HG03558 (cell line): ENCODE results near the gene UBXN6.

Source experiments
- ATAC-seq: cut with Tn5 transposase; IDR thresholded peaks from one replicate; pipeline ENCODE4 v1.9.1; 2021; ENCODE audit warnings: moderate number of reproducible peaks; ENCODE audit not compliant: unreplicated experiment; ENCODE audit errors: extremely low read depth

Gene UBXN6

DNA sequence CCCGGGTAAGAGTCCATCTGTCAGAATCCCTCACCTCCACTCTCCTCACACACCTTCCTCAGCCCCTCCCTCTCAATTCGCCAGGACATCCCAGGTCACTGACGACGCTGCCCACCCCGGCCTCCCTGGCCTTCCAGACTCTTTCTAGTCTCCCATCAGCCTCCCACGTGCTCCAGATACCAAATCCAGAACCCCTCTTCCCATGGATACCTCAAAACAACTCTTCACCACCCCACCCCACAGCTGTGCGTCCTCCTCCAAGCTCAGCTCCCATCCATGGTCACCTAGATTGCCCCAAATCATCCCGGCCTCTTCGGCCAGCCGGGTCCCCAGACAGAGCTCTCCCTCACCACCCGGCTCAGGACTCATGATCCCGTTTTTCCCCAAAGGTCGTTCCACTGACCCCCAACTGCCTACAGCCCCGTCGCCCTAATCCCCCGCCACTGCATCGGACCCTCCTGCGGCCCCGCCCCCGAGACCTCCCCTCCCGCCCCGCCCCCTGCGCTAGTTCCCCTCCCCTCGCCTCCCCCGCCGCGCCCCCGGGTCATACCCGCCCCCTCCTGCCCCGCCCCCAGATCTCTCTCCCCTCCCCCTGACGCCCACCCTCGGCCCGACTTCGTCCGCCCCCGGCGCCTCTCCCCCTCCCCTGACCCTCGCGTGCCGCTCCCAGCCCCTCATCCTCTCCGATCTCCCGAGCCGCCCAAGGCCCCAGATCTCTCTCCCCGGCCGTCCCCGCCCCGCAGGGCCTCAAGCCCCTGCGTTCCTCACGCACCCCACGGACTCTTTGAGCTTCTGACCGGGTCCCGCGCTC is 546 bp downstream of the UBXN6 start:
- no peak for ATAC-seq

DNA sequence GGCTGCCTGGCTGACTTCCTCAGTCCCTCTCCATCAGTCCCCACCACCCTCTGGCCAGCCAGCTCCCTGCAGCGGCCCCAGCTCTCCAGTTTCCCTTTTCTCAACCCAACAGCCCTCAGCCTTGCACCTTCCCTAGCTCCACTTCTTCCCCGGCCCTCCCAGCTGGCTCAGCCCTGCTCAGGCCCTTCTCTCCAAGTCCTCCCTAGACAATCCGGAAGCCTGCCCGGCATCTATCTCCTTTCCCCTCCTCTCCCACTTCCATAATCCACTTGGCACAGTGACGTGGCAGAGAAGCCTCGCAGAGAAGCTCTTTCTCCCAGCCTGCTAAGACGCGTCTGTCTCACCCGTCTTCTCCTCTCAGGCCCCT is 1.1 kb downstream of the UBXN6 start:
- ATAC-seq: no peak

DNA sequence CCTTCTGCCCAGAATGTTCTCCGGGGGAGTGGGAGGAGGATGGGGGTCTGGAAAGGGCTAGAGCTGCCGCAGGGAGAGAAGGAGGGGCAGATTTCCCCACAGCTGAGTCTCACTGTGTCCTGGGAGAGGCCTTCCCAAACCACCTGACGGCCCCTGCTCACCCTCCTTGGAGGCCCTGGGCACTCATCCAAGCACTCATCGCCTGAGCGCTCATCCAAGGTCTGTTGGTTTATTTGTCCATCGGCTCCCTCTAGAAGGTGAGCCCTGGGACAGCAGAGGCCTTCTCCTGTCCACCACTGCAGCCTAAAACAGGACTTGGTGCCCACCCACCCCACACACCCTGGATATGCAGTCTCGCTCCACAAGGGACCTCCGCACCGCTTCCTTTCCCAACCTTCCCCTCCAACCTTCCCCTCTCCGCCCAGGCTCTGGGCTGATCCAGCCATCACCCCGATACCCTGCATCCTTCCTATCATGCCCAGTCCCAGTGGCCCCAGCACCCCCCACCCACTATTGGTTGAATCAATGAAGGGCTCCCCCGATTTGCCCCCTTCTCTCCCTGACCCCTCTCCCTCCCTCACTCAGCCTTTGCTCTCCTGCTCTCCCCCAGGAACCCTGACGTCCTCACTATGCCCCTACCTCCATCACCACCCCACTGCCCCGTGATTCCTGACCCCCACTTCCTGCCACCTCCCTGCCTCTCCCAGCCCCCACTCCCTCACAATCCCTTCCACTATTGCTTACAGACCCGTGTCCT is 1.7 kb downstream of the UBXN6 start:
- ATAC-seq: no peak

DNA sequence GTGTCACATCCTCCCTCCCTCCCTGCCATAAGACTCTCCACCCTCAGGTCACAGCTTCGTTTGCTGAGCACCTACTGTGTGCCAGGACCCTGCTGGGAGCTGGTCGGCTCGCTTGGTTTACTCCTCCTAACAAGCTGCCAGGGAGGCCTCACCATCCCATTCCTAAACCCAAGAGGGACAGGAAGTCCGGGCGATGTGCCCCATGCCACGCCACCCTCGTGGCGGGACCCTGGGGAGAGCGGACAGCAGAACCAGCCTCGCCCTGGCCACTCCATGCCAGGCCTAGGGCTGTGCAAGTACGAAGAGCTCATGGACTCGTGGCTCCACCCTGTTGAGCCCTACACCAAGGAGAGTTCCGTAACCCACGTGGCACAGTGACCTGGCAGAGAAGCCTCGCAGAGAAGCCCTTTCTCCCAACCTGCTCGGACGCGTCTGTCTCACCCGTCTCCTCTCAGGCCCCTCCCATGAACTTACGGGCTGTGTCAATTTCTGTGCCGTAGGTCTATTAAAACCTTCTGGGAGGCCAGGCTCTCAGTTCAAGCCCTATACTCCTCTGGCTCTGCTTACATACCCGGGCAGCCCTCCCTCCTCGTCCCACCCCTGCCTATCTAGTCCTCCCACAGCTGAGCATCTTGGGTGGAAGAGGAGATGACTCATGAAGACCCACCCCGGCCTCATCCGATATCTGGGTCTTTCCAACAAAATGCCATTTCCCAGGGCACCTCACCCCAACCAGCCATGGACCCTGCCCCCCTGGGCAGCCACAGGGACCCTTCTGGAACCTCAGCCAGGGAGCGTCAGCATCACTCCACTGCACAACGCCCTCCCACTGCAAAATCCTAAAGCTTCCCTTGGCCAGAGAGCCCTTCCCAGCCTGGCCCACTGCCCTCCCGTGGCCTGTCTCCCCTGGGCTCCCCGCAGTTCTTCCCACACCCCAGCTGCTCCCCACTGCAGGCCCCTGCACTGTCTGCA is 2.6 kb downstream of the UBXN6 start:
- ATAC-seq: no peak

DNA sequence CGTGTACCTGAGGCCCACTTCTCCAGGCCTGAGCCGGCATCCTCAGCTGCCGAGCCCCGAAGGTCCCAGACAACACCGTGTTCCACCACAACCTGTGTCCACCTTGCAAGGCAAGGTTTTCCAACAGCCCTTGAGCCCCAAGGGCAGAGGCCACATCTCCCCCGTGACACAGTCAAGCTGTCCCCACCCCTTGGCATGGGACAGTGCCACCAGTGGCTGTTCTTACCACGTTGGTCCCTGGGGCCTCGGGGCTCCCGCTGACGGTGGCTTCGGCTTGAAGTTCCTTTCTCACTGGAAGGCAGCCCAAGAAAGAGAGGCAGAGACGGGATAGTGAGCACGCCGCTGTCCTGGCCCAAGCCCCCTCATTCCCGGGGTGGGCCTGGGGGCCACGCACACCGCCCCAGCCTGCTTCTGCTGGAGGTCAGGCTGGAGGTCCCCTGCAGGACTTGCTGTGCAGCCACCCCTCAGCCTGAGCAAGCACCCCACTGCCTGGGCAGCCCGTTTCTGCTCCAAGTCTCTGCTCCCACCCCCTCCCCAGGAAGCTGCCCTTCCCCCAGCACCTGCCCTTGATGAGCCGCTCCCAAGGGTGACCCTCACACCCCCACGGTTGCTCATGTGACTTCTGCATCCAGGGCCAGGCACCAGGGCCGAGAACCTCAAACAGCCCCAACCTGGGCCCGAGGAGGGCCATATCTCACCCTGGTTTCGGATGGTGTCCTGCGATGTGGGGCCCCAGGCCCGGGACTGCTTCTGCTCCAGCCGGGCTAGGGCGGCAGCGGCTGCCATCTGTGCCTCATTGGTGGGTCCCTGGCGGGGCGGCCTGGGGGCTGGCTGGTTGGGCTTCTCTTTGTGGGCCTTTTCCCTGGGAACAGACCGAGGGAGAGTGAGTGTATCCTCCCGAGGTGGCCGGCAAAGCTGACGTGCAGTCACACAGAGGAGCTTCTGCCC is 4.1 kb downstream of the UBXN6 start:
- no peak for ATAC-seq

DNA sequence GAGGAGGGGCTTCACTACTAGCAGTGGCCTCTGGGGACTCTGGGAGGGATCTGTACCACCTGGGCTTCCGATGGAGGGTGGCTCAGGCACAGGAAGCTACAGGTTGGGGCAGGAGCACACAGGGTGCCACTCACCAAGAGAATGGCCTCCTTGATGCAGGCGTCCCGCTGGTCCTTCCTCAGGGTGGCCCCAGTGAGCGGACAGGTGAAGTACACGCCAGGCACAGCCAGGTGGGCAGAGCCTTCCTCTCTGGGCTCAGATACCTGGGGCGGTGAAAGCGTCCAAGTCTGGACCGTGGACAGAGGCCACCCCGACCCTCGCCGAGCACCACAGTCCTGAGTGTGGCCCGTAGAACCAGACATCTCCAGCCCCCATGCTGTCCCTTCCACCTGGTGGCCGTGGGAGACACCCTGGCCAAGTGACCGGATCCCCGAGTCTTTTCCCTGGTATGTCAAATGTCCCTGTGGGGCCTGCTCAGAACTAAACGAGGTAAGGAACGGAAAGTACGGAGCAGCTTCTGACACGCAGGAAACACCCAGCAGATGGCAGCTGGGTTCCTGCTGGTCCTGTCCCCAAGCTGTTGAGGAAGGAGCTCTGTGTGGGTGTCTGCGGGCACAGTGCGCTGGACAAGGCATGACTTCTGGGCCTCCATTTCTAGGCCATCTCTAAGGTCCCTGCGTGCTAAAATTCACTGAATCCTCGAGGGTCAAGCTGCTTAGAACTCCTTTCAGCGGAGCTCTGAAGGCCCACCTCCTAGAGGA is 5.2 kb downstream of the UBXN6 start:
- no peak for ATAC-seq

DNA sequence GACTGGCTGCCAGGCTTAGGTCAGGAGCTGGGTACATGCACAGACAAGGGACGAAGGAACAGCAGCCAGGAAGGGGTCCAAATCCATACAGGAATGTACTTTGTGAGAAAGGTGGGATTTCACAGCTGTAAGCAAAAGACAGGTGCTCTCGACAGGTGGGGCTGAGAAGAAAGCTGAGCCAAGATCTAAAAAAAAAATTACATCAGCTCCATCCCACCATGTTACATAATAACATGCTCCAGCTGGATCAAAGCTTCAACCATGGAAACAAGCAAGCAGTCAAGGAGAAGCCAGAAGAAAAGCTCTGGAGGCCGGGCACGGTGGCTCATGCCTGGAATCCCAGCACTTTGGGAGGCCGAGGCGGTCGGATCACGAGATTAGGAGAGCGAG is 8.0 kb downstream of the UBXN6 start:
- ATAC-seq: no peak

DNA sequence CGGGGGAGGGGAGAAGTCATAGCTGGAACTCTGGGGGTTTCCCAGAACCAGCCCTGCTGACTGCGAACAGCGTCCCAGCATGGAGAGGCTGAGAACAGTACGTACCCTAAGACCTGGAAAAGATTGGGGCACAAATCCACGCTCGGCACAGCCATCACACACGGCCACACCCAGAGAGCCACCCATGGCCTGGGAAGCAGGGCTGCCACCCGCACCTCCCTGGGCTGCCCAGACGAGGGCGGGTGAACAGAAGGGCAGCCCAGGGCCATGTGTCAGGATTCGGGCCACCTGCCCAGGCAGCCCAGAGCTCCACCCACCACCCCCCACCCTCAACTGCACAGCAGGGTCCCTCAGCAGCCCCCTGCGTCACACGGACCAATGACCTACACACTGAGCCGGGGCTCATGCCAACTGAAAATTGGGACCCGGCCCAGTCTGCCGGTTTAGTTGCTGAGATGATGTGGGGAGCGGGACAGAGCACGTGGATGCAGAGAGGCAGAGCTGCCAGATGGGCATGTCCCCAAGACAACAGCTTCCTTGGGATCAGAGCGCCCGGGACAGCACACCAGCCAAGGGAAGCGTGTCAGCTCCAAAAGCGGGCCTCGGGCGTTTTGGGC is 8.5 kb downstream of the UBXN6 start:
- ATAC-seq: no peak

DNA sequence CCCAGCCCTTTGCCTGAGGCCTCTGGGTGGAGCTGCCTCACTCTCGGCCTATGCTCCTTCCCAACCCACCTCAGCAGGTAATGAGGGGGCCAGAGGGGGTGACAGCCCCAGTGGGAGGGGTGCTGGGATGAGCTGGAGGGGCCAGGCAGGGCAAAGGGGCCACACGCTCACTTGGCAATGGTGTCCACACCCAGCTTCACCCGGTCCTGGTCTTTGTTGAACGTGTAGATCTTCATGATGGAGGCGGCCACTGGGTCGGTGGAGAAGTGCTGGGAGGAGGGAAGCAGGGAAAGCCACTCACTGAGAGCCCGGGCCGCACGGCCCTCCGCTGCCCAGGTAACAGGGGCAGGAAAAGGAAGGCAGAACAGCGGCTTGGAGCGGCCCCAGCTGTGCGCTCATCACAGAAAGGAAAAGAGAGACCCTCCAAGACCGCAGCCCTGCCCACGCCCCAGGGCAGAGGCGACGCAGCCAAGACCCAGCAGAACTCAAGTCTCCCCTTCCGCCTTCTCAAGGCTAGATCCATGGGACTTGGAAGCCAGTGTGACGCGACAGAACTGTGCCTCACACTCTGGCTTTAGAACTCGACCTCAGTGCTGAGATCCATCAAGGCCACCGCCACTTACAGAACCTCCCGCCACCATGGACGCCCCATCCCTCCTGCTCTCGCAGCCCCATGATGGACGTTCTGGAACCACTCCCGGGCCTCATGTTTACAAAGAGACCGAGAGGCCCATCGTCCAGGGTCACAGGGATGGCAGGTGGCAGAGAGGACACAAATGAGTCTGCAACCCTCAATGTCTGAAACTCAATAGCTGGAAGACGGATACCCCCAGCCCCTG is 9.2 kb downstream of the UBXN6 start:
- no peak for ATAC-seq

DNA sequence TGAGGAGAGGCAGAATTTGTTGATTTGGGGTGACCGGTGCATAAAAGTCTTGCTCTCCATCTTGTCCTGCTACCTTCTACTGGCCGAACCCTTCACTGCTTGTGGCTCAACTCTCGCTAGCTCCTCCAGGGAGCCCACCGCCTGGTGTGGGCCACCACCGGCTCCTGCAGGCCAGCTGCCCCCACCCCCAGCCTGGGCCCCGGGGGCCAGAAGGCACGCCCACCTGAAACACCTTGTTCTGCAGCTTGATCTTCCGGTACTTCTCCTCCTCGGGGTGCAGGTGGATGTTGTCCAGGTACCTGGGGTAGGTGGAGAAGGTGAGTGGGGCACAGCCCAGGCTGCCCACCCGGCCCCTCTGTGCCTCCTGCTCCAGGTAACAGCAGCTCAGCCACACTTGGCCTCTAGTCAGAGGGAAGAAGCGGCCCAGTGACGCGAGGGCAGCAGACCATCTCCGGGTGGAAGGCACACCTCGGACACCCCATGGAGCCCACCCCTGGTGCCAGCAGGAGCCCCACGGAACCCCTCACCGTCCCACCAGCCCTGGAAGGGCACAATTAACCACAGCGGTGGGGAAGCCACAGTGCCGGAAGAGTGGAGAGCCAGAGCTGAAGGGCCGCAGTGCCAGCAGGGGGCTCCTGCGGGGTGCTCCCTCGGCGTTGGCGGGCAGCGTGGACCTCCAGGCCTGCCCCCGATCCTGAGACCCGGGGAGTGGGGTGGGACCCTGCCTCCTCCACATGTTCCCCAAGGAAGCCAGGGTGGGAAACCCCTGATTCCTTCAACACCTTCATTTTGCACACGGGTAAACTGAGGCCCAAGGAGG is 10.1 kb downstream of the UBXN6 start:
- no peak for ATAC-seq

DNA sequence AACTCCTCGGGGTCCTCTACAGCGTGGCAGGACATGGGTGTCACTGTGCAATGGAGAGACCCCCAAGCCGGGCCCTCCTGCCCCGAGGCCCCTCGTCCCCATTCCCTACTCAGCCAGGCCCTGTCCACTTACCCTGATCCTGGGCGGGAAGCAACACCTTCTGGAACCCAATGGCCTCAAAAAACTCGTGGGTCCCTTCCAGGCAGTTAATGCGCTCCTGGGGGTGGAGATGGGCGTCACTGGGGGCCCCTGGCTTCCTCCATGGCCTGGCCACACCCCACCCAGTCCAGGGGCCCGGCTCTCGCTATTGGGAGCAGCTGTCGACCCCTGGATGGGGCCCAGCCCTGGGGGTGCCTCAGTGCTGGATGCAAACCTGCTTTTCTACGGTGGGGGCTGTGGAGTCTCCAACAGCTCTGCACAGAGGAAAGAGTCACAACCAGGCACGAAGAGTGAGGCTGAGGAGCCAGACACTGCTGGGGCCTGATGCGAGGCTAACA is 10.8 kb downstream of the UBXN6 start:
- ATAC-seq: no peak

DNA sequence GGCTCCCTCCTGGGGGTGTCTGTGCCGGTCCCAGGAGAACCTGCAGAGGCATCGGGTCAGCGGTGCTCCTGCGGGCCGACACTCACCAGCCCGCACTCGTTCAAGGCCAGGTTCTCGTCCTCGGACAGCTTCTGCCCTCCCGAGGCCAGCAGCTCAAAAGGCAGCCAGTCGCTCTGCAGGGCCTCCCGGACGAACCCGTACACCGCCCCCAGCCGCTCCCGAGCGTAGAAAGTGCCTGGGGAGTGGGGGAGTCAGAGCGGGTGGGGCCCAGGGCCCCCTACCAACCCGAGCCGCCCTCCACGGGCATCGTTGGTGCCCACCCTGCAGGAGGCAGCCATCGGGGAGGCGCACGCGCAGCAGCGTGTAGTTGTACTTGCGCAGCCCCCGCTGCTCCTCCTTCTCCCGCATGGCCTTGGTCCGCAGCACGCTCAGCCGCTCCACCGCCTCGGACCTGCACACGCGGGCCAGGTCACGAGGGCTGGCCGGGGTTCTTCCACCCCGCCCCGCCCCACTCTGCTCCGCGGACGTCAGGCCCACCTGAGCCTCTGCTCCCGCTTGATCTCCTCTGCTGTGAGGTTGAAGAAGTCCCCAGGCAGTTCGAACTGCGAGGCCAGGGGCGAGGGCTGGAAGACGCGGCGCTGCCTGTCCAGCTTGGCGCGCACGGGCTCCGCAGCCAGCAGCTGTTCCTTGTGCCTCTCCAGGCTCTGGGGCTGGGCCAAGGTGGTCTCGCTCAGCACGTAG is 11.5 kb downstream of the UBXN6 start:
- ATAC-seq: no peak

DNA sequence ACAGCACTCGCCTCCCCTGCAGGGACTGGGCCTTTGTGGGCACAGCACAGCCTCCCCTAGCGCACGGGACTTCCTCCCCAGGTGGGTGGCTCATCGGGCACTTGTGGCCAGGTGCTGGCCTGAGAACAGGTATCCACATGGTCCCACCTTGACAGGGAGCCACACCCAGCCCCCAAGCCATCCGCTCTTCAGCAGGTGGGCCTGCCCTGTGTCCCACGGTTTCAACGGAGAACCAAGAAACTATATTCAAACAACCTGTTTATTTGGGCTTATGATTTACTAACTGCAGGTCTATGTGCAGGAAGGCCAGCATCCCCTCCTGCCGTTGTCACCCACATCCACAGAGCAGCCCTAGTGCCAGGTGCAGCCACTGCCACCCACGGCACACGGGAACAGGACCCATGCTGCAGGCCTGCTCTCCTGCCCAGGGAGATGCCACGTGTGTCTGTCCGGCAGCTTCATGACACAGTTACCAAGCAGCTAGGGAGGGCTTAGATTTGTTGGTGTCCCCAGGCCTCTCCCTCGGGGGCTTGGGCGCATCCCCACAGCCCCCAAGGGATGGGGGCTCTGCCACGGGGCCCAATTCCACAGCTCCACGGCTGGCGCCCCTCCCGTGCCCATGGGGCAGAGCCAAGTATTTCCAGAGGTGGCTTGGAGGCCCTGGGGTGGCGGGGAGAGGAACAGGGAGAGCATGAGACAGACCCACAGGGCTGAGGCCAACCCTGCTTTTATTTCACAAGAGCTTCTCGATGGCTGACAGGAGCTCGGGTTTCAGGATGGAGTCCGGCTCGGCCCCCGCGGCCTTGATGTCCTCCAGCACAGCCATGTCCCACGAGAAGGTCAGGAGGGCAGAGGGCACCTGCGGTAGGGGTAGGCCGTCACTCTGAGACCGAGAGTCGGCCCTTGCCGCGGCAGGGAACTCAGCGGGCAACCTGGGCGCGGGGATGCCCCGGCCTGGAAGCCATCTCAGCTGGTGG is 12.5 kb downstream of the UBXN6 start:
- ATAC-seq: no peak

DNA sequence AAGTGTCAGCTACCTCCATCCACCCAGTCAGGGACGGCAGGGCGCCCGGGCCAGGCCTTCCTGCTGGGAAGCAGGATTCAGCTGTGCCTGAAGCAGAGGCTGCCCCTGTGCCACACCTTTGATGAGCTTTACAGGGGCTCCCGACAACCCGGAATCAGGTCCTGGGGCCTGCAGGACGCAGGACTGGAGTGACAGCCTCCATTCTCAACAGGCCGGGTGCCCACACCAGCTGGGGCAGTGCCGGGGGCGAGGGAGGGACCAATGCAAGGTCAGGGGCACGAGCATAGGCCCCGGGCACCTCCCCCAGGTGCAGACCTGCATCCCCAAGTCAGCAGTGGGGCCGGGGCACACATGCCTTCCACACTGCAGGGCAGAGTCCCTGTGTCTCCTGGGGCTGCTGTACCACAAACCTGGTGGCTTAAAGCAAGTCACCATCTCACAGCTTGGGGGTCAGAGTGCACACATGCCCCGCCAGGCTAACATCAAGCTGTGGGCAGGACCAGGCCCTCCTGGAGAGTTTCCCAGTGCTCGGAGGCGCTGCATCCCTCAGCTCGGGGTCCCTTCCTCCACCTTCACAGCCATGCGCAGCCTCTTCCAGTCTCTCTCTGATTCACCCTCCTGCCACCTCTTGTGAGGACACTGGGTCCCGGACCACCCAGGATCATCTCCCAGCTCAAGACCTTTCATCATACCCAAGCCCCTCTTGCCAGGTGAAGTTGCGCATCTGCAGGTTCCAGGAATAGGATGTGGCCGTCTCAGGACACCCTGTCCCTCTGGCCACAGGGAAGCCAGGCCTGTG is 13.4 kb downstream of the UBXN6 start:
- ATAC-seq: no peak
